ENCODE measurements around the gene DISC1. TPM values are rescaled to one million over a fixed set of nuclear protein-coding genes. Genes with fewer than 3 reads are reported as not detected.
A peak's percentile ranks its signal among the peaks of the same experiment; 100 is the strongest.

Gene DISC1
- total RNA-seq, 2 donors from 2014 or later: 8.0 to 9.4 TPM

GRCh38 chr1:231774719-231775335 is 148.2 kb downstream of the DISC1 start:
- no peak for DNase-seq
- Histone ChIP-seq H3K4me1 (ENCODE audit: control insufficient read depth, insufficient read depth, low read length) (no peaks in the 10 kb centered on the region), H3K36me3 (ENCODE audit: control insufficient read depth, insufficient read depth, low read length) (no peaks in the 10 kb centered on the region), H3K9me3 (ENCODE audit: control insufficient read depth, low read length) (no peaks in the 10 kb centered on the region), H3K4me3 (ENCODE audit: low read length) (no peak overlapping the region), H3K27me3 (ENCODE audit: control insufficient read depth, insufficient read depth, low read length, poor library complexity, severe bottlenecking) (no peaks in the 10 kb centered on the region), H3K27ac (ENCODE audit: low read depth, low read length) (no peak overlapping the region), H3K9ac (ENCODE audit: extremely low read depth, low read length, poor library complexity, severe bottlenecking) (no peak overlapping the region)
- Mint-ChIP-seq H3K36me3 (ENCODE audit: low read depth) (peaks cover 10% of the 10 kb centered on the region), H3K4me3 (no peak overlapping the region), H3K9me3 (no peaks in the 10 kb centered on the region), H3K4me1 (peaks cover 14% of the 10 kb centered on the region), H3K27me3 (ENCODE audit: insufficient read depth) (no peaks in the 10 kb centered on the region), H3K27ac (no peak overlapping the region)
- WGBS, 2 experiments (ENCODE audit: insufficient coverage in 1 of 2, insufficient read length in 1 of 2): 90 to 100% methylated on average over 1 to 4 of the region's 4 CpGs
- TF ChIP-seq CTCF (conservative IDR thresholded peaks at IDR 0.05): no peak

GRCh38 chr1:231776010-231776756 is 149.6 kb downstream of the DISC1 start:
- peaks cover 14% of the 10 kb centered on the region for H3K4me1 Mint-ChIP-seq
- no peak for DNase-seq
- 83 to 92% methylated on average over 5 to 10 of the region's 10 CpGs for WGBS, 2 experiments (ENCODE audit: insufficient coverage in 1 of 2, insufficient read length in 1 of 2)

GRCh38 chr1:231776757-231777062 is 150.1 kb downstream of the DISC1 start:
- no peak for DNase-seq
- no peak for TF ChIP-seq CTCF (conservative IDR thresholded peaks at IDR 0.05)
- H3K4me1 Mint-ChIP-seq: peaks cover 17% of the 10 kb centered on the region
- H3K9ac ChIP-seq (ENCODE audit: extremely low read depth, low read length, poor library complexity, severe bottlenecking): no peak overlapping the region
- H3K4me1 ChIP-seq (ENCODE audit: control insufficient read depth, insufficient read depth, low read length): no peaks in the 10 kb centered on the region
- peaks cover 10% of the 10 kb centered on the region for H3K36me3 Mint-ChIP-seq (ENCODE audit: low read depth)
- H3K27ac Mint-ChIP-seq: peak overlapping the region; percentile 36
- WGBS, 2 experiments (ENCODE audit: insufficient coverage in 1 of 2, insufficient read length in 1 of 2): 86 to 90% methylated on average over 4 to 5 of the region's 5 CpGs
- H3K27me3 Mint-ChIP-seq (ENCODE audit: insufficient read depth): no peaks in the 10 kb centered on the region
- no peaks in the 10 kb centered on the region for H3K27me3 ChIP-seq (ENCODE audit: control insufficient read depth, insufficient read depth, low read length, poor library complexity, severe bottlenecking)
- no peaks in the 10 kb centered on the region for H3K9me3 ChIP-seq (ENCODE audit: control insufficient read depth, low read length)
- no peak overlapping the region for H3K4me3 ChIP-seq (ENCODE audit: low read length)
- peak overlapping the region; percentile 71 for H3K27ac ChIP-seq (ENCODE audit: low read depth, low read length)
- no peaks in the 10 kb centered on the region for H3K36me3 ChIP-seq (ENCODE audit: control insufficient read depth, insufficient read depth, low read length)
- no peaks in the 10 kb centered on the region for H3K9me3 Mint-ChIP-seq
- H3K4me3 Mint-ChIP-seq: no peak overlapping the region

More at GRCh38 chr1:231776010-231776756, 149.6 kb downstream of the DISC1 start:
- Histone ChIP-seq H3K9ac (ENCODE audit: extremely low read depth, low read length, poor library complexity, severe bottlenecking) (no peak overlapping the region), H3K27me3 (ENCODE audit: control insufficient read depth, insufficient read depth, low read length, poor library complexity, severe bottlenecking) (no peaks in the 10 kb centered on the region), H3K4me3 (ENCODE audit: low read length) (no peak overlapping the region), H3K27ac (ENCODE audit: low read depth, low read length) (peak overlapping the region; percentile 71), H3K9me3 (ENCODE audit: control insufficient read depth, low read length) (no peaks in the 10 kb centered on the region), H3K36me3 (ENCODE audit: control insufficient read depth, insufficient read depth, low read length) (no peaks in the 10 kb centered on the region), H3K4me1 (ENCODE audit: control insufficient read depth, insufficient read depth, low read length) (no peaks in the 10 kb centered on the region)
- H3K27me3 Mint-ChIP-seq (ENCODE audit: insufficient read depth): no peaks in the 10 kb centered on the region
- no peak for TF ChIP-seq CTCF (conservative IDR thresholded peaks at IDR 0.05)
- H3K4me3 Mint-ChIP-seq: no peak overlapping the region
- H3K9me3 Mint-ChIP-seq: no peaks in the 10 kb centered on the region
- H3K27ac Mint-ChIP-seq: no peak overlapping the region
- peaks cover 10% of the 10 kb centered on the region for H3K36me3 Mint-ChIP-seq (ENCODE audit: low read depth)
